Myocyte (in vitro differentiated cells): ENCODE data around the gene KRTAP10-2. TPM values are rescaled to one million over a fixed set of nuclear protein-coding genes. Genes with fewer than 3 reads are reported as not detected.
"Not testable (repeated sequence)": the region's sequence is repeated elsewhere in the genome, so short reads cannot be mapped to it uniquely, and the experiment has no call there.

Source experiments
- DNase-seq: peaks from one replicate; pipeline ENCODE4 v3.0.0-alpha.2; 2012; ENCODE audit warnings: low read depth
- total RNA-seq: library from RNA; depleted of rRNA; stranded (reverse); fragments of >200 nt; gene quantifications from 2 replicates; pipeline ENCODE4 v1.2.3, GENCODE V29; 2014

The KRTAP10-2 gene
- total RNA-seq, 1 donor from 2014 or later = not detected

DNA sequence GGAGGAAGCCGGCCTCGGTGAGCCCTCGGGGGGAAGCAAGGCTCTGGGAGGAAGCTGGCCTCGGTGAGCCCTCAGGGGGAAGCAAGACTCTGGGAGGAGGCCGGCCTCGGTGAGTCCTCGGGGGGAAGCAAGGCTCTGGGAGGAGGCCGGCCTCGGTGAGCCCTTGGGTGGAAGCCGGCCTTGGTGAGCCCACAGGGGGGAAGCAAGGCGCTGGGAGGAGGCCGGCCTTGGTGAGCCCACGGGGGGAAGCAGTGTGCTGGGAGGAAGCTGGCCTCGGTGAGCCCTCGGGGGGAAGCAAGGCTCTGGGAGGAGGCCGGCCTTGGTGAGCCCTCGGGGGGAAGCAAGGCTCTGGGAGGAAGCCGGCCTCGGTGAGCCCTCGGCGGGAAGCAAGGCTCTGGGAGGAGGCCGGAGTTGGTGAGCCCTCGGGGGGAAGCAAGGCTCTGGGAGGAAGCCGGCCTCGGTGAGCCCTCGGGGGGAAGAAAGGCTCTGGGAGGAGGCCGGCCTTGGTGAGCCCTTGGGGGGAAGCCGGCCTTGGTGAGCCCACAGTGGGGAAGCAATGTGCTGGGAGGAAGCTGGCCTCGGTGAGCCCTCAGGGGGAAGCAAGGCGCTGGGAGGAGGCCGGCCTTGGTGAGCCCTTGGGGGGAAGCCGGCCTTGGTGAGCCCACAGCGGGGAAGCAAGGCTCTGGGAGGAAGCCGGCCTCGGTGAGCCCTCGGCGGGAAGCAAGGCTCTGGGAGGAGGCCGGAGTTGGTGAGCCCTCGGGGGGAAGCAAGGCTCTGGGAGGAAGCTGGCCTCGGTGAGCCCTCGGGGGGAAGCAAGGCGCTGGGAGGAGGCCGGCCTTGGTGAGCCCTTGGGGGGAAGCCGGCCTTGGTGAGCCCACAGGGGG, 48.1 kb downstream of the KRTAP10-2 start:
- DNase-seq = not testable (repeated sequence)

DNA sequence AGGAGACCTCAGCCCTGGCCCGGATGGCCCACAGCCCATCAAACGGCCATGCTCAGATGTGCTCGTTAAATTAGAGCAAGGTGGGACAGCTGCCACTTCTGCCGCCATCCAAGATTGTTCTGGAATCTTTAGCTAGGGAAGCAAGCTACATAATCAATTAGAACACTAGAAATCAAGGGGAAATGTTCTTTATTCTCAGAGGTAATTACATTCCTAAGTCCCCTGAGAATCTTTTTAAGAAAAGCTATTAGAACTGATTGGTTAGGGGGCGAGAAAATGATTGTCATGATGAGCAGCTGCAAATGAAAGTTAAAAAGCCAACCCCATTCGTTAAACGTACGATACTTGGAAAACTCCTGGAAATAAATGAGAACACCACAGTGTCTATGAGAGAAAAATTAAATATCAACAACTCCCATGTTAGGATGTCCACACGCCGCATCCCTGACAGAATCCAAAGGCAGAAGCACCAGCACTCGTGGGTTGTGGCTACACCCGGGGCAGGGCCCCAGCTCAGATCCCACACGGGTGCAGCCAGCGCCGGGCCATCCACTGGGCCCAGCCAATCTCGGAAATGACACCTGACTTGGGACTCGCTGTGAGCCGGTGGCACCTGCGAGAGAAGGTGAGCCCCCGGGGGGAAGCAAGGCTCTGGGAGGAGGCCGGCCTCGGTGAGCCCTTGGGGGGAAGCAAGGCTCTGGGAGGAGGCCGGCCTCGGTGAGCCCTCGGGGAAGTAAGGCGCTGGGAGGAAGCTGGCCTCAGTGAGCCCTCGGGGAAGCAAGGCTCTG, 48.9 kb downstream of the KRTAP10-2 start:
- DNase-seq = no peak

Other genes with a start within 250 kb of the KRTAP10-2 start
- gene CFAP410, start 212.1 kb downstream of the KRTAP10-2 start, total RNA-seq = 28.1 and 38.0 TPM in 2 replicates
- gene TRPM2, start 197.9 kb downstream of the KRTAP10-2 start, total RNA-seq = not detected in 2 replicates
- gene LRRC3, start 96.0 kb downstream of the KRTAP10-2 start, total RNA-seq = not detected in 2 replicates
- gene KRTAP10-1, start 11.3 kb downstream of the KRTAP10-2 start, total RNA-seq = not detected in 2 replicates
- gene KRTAP10-3, start 7.3 kb upstream of the KRTAP10-2 start, total RNA-seq = not detected in 2 replicates
- gene KRTAP10-4, start 22.2 kb upstream of the KRTAP10-2 start, total RNA-seq = not detected in 2 replicates
- not detected in 2 replicates for gene KRTAP10-5, start 29.1 kb upstream of the KRTAP10-2 start, total RNA-seq
- gene KRTAP10-6, start 41.0 kb upstream of the KRTAP10-2 start, total RNA-seq = not detected in 2 replicates
- gene KRTAP10-7, start 49.1 kb upstream of the KRTAP10-2 start, total RNA-seq = not detected in 2 replicates
- not detected in 2 replicates for gene KRTAP10-8, start 60.6 kb upstream of the KRTAP10-2 start, total RNA-seq
- gene KRTAP10-9, start 75.6 kb upstream of the KRTAP10-2 start, total RNA-seq = not detected in 2 replicates
- gene KRTAP10-10, start 85.9 kb upstream of the KRTAP10-2 start, total RNA-seq = not detected in 2 replicates
- gene KRTAP10-11, start 94.9 kb upstream of the KRTAP10-2 start, total RNA-seq = not detected in 2 replicates
- not detected in 2 replicates for gene KRTAP12-4, start 103.2 kb upstream of the KRTAP10-2 start, total RNA-seq
- not detected in 2 replicates for gene KRTAP12-3, start 106.4 kb upstream of the KRTAP10-2 start, total RNA-seq
- gene KRTAP12-2, start 115.4 kb upstream of the KRTAP10-2 start, total RNA-seq = not detected in 2 replicates
- gene KRTAP12-1, start 130.7 kb upstream of the KRTAP10-2 start, total RNA-seq = not detected in 2 replicates
- gene KRTAP10-12, start 145.7 kb upstream of the KRTAP10-2 start, total RNA-seq = not detected in 2 replicates
- gene TSPEAR, start 160.1 kb upstream of the KRTAP10-2 start, total RNA-seq = not detected in 2 replicates